HG03342 (cell line): ENCODE results near the gene PCYOX1L.

Experiments used
- ATAC-seq: cut with Tn5 transposase; IDR thresholded peaks from one replicate; pipeline ENCODE4 v1.9.1; 2021; ENCODE audit warnings: mild to moderate bottlenecking, moderate library complexity; ENCODE audit not compliant: unreplicated experiment

PCYOX1L gene, protein sequence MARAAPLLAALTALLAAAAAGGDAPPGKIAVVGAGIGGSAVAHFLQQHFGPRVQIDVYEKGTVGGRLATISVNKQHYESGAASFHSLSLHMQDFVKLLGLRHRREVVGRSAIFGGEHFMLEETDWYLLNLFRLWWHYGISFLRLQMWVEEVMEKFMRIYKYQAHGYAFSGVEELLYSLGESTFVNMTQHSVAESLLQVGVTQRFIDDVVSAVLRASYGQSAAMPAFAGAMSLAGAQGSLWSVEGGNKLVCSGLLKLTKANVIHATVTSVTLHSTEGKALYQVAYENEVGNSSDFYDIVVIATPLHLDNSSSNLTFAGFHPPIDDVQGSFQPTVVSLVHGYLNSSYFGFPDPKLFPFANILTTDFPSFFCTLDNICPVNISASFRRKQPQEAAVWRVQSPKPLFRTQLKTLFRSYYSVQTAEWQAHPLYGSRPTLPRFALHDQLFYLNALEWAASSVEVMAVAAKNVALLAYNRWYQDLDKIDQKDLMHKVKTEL

DNA sequence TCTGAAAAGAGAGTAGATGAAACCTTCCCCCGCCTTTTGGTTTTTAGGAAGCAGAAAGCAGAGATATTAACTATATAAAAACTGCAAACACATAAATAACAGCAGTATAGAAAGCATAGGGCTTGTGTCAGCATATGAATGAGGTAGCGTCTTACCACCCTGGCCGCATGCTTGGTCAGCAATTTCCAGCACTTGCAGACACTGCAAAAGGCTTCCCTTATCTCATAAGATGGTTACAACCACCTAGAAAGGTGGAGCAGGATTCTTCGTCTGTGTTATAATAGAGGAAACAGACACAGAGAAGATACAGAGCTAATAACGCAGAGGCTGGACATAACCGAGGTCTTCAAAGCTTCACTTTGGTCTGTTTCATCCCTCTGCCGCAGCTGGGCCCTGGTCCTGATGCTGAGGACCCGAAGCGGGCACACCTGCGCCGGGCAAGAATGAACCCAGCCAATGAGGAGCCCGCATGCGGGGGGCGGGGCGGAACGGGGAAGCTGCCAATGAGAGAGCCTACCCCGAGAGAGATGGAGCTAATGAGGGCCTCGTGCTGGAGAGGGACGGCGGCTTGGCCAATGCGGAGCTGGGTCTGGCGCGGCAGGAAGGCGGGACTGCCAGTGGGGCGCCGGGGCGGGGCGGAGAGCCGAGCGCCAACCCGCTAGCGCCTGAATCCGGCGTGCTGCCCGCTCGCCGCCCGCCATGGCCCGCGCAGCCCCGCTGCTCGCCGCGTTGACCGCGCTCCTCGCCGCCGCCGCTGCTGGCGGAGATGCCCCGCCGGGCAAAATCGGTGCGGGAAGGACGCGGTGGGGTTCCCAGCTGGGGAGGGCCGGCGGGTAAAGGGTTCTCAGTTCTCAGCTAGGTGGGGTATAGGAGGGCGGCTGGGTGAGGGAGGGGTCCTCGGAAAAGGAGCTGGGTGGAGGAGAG, at the start of gene PCYOX1L:
Gene PCYOX1L, plus strand, starts transcription at position 677 of the 924 bp plus-strand sequence. Its CDS starts 23 bp downstream, at position 700.
- ATAC-seq: peak; percentile 100

DNA sequence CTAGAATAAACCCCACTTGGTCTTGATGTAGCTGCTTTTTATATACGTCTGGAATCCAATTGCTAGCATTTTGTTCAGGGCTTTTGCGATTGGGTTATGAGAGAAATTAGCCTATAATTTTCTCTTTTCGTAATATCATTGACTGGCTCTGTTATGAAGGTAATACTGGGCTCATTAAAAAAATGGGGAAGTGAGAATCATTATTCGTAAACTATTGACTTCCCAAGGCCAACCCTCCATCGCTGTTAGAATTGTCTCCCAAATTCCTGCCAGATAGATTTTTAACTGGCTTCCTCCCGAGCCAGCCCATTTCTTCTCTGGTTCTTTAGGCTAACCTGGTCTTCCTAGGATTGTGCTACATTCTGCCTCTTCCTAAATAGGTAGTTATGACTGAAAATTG, 48.5 kb upstream of the PCYOX1L start:
- no peak for ATAC-seq

DNA sequence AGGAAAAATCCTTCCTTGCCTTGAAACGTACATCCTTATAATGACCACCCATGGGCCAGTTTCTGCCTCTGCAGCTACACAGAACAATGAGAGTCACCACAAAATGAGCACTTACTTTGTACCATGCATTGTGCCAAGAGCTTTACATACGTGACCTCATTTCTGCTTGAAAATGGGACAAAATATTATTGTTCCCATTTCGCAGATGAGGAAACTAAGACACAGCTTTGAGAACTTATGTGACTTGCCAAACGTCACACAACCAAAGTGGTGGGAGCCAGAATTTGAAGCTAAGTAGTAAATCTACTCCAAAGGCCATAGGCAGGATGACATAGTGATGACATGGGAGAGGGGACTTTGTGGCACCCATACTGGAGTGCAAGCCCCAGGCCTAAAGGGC, 47.4 kb upstream of the PCYOX1L start:
- no peak for ATAC-seq

DNA sequence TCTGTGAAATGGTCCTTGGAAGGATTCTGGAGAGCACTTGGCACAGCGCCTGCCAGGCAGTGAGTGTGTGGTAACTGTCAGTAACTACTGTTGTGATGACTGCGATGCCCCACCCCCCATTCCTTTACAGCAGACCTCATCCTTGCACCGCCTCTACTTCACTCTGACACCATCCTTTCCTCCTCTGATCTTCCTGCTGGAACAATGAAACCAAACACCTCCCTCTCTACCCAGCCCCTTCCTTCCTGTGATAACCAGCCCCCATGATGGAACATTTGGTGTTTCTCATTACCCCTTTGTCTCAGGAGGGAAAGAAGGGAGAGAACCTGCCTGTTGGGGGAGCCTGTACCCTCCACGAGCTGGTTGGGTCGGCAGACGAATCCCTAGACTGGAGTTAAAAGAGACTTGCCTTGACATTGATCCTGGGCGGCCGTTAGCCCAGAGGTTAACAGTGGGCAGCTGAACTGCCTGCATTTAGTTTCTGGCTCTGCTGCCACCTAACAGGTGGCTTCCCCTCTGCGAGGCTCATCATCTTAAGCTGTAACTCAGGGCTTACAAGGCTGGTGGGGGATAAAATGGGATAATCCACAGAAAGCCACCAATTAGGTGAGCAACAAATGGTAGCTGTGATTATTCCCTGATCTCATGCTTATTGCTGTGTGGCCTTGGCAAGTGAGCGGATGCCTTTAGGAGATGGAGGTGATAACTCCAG, 46.7 kb upstream of the PCYOX1L start:
- ATAC-seq: no peak

DNA sequence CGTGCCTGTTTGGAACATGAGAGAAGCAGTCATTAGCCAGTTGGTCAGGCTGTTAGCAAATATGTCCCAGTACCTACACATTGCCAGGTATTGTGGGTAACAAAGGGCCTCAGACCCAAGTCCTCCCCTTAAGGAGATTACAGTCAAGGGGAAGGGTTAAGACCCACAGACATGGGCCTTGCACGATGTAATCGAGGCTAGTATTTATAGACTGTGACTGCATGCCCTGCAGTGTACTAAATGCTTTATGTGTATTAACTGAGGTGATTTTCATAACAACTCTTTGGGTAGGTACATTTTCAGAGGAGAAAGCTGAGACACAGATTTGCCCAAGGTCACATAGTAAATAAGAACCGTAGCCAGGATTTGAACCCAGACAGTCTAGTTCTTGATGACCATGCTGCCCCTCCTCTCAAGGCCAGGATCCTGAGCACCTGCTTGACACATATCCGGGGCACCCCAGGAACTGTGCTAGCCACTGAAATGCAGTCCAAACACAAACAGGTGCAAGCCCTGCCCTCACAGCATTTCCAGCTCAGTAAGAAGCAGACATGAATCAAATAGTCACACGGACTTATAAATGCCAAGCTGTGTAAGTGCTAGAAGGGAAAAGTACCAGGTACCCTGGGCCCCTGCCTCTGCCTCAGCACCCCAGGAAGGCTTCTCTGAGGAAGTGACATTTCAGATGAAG, 44.5 kb upstream of the PCYOX1L start:
- no peak for ATAC-seq

DNA sequence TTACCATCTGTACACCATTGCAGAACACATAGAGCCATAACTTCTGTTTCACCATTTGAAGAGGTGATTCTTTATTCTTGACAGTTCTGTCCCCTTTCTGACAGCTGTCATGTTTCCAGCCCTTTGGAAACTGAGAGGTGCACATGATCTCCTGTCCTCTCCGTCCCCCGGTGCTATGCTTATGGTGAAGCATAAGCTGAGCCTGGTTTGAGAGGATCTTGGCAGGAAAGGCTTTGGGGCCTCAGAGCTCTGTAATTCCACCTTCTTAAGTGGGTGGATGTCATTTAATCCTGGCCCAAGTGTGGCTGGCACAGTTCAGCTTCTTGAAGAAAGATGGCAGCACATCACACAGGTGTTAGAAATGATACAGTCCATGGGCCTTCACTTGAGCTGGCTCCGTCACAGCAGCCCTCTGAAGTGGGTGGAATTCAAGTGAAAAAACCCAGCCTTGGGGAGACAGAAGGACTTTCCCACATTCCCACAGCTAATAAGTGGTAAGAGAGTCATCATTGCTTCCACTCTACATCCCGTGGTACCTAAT, 43.2 kb upstream of the PCYOX1L start:
- ATAC-seq: no peak

DNA sequence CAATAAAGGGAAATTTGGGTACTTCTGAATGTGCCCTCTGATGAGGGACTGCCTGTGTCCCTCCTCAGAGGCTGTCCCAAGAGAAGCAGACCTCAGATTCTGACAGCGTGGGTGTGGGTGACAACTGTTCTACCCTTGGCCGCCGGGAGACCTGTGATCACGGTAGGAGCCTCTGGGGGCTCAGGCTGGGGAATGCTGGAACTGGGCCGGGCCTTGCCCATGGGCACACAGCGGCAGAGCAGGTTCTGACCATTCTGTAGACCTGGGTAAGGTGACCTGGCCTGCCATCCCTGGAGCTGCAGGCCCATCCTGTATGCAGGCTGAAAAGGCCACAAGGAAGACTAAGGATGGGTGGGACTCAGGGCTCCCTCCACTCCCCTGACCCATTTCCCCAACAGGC, 42.1 kb upstream of the PCYOX1L start:
- no peak for ATAC-seq

DNA sequence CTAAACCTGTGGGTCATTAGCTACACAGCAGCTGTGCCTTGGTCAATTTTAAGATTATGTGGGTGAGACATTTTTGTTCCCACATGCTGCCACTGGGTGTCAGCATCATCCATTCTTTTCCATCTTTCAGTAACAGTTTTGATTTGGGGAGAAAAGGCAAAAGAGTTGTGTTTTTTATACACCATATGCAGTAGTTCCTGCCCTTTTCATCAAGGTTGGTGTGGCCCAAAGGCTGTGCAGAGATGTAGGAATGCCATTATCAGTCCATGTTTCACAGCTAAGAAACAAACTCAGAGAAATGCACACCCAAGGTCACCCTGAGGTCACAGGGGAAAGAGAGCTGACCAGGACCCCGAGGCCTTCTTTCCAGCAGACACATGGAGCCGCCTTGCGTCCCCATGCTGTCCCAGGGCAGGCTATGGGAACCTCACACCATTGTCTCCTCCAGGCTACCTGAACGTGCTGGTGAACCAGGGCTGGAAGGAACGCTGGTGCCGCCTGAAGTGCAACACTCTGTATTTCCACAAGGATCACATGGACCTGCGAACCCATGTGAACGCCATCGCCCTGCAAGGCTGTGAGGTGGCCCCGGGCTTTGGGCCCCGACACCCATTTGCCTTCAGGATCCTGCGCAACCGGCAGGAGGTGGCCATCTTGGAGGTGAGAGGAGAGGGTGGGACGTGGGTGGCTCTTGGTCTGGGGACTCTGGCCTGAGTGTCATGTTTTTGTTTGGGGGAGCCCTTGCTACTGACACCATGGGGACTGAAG, 40.4 kb upstream of the PCYOX1L start:
- no peak for ATAC-seq

DNA sequence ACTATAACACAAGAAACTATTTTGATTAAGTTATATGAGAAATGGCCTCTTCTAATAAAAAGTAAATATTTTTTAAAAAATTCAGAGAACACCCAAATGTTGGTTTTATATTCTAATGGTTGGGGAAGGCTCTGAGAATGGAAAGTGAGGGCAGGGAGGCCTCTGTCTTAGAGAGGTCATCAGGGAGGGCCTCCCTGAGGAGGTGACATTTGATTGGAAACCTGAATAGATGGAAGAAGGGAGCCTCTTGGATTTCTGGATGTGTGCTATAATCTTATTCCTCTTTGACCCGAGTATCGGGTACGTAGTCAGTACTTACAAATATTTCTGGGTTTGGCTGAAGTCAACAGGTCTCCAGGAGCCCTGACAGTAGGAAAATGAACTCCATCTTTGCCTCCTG, 38.7 kb upstream of the PCYOX1L start:
- ATAC-seq: no peak

DNA sequence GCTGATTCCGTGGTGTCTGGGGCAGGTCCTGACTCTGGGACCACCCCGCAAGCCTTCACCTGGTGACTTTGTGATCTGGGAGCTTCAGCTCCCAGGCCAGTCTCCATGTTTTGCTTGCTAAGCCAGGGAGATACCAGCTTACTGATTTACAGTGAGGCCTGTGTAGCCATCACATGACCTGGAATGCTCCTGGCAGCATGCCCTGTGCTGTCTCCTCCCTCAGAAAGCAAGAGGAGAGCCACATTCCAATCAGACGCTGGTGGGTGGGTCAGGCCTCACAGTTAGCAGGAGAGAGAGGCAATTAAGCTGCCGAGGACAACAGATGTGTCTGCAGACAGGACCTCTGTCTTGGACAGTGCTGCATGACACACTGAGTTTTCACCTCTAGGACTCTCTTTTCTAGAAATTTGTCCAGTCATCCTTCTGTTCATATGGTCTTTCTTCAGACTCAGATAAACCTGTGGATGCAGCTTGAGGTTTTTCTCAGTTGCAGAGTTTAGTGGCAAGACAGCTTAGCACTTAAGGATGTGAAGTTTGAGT, 37.0 kb upstream of the PCYOX1L start:
- no peak for ATAC-seq

DNA sequence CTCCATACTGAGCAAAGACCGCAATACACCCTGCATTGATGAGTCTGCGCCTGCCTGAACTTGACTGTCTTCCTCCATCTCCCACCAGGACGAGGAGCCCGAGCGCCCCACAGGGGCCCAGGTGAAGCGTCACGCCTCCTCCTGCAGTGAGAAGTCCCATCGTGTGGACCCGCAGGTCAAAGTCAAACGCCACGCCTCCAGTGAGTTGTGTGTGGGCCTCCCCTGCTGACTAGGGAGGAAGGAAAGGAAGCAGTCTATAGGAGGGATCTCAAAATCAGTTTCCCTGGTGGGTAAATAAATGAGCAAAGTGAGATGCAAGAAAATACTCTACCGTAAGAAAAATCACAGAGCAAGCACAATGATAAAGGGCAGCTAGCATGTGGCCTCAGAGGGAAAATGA, 35.3 kb upstream of the PCYOX1L start:
- ATAC-seq: no peak

DNA sequence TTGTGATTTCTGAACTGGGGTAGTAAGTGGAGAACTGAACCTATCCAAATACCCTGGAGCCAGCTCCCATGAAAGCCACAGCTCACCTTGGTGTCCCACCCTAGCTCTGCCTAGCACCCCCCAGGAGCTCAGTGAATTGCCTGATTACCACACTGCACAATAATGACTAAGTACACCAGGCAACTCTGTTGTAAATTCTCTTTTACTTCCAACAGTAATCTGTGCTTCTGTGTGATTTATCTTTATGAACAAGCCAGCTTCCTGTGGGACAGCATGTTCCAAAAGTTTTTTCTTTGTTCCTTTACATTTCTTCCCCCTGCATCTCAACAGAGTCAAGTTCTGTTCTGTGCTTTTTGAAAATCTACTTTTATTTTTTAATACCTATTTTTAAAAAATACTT, 34.6 kb upstream of the PCYOX1L start:
- ATAC-seq: no peak

DNA sequence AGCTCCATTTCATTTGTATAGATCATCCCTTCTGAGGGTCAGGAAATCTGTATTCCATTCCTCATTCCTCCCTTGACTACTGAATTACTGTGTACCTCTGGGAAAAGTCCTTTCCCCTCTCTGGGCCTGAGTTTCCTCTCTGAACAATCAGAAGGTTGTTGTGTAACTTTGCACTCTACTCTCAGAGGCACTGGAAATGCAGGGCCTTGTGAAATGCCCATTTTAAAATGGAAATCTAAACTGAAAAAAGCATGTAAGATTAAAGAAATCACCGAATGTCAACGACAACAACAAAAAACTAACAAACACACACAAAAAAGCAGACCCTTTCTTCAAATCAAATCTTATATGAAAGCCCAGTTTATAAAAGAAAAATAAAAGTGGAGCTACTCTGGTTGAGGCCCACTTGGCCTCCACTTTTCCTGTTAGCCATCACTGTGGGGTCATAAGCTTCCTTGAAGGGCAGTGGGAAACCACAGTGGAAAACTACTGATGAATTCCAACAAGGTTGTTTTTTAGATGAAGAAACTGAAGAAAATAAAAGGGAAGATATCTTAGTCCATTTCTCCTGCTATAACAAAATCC, 34.1 kb upstream of the PCYOX1L start:
- ATAC-seq: no peak

DNA sequence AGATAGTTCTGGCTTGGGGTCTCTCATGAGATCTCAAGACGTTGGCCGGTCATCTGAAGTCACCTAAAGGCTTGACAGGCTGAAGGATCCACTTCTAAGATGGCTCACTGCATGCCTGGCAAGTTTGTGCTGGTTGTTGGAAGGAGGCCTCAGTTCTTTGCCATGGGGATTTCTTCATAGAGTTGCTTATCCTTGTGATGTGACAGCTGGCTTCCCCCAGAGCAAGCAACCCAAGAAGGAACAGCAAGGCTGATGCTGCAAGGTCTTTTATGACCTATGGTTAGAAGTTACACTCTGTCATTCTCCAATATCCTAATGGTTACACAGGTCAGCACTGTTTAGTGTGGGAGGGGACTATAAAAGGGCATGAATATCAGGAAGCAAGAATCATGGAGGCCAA, 33.2 kb upstream of the PCYOX1L start:
- ATAC-seq: no peak

DNA sequence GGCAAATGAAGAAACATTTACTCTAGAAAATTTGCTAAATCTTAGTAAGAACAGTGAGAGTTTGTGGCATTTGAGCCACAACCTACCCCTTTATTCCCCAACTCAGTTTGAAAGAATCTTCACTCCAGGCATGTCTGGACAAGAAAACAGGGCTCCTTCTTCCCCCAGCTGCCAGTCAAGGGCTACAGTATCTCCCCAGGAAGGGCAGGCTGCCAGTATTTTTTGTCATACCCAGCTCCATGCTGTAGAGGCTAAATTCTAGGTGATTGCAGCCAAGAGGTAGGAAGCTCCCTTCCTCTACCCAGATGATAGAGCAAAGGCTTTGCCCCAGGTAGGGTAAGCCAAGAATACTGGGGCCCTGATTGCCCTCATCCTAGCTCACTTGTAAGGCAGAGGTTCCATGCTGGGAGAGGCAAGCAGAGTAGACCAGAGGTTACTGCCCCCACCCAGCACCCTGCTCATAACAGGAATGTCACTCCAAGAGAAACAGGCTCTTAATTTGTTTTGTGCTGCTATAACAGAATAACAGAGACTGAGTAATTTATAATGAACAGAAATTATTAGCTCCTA, 32.6 kb upstream of the PCYOX1L start:
- no peak for ATAC-seq

DNA sequence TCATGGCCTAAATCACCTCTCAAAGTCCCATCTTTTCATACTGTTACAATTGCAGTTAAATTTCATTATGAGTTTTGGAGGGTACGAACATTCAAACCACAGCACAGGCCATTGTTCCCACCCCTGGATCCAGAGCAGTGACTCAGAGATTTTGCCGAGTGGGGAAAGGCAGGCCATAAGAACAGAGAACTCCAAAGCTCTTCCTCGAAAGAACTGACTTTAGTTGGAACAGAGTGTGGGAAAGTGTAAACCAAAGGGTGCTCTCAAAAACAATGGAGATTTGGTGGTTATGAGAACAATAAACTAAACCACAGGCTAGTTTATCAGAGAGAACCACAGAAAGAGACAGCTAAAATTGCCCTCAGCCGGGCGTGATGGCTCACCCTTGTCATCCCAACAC, 32.0 kb upstream of the PCYOX1L start:
- no peak for ATAC-seq

DNA sequence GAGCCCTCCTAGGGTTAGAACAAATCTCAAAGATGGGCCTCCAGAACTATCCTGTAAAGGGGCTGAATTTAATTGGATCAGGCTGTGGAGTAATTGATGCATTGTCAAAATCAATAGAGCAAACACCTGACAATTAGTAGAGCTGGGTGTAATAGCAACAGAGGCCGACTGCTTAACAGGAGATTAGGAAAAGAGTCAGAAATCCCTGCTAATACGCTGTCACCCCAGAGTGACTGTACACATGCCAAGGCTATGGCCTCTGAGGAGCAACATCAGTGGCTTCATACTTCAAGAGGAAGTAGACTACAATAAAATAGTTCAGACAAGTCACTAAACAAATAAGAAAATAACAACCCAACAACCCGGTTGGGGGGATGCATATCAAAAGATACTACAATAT, 31.2 kb upstream of the PCYOX1L start:
- no peak for ATAC-seq

DNA sequence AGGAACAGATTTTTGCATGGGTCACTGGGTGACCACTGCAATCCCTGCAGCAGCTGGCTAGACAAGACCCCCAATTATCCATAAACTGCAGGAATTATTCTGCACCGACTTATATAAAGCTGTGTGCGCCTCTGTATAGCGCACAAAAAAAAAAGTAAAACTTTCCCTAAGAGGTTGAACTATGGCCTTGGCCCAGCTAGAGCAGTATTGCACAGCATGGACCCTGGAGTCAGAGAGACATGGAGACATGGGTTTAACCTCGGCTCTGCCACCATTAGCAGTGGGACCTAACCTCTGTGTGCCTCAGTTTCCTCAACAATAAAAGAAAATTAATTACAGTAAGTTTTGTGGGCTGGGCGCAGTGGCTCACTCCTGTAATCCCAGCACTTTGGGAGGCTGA, 29.7 kb upstream of the PCYOX1L start:
- ATAC-seq: no peak
